HG03571 (cell line): ENCODE data around the gene SNAP29.
"Not testable (repeated sequence)": the region's sequence is repeated elsewhere in the genome, so short reads cannot be mapped to it uniquely, and the experiment has no call there.

ENCODE experiments used
- ATAC-seq: cut with Tn5 transposase; IDR thresholded peaks from one replicate; pipeline ENCODE4 v1.9.1; 2021; ENCODE audit not compliant: unreplicated experiment

Gene SNAP29

DNA sequence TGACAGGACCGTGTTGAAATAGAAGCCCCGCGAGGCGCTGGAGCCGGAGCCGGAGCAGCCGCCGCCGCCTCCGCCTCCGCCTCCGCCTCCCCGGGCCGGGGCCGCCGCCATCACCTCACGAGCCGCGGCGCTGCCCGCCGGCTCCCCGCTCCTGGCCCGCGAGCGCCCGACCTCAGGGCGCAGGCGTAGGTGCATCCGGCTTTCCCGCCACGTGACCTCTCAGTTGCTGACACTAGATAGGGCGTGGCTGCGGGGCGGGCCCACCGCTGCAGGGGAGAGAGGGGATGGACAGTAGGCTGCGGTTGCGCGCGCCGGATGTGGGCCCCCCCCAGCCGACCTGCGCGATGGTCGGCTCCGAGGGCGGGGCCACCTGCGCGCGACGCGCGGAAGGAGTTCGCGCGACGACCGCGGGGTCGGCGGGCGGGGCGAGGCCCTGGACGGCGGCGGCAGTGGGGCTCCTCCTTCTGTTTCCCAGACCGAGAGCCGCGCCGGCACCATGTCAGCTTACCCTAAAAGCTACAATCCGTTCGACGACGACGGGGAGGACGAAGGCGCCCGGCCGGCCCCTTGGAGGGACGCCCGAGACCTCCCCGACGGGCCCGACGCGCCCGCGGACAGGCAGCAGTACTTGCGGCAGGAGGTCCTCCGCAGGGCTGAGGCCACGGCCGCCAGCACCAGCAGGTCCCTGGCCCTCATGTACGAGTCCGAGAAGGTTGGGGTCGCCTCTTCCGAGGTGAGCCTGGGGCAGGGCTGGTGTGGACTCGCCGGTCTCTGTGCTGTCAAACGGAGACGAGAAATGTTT lies at the start of gene SNAP29, which contains the start of gene PI4KA:
Gene SNAP29, plus strand, starts transcription at position 393 of the 802 bp plus-strand sequence. Its CDS starts 104 bp downstream, at position 497.
Gene PI4KA, minus strand, starts transcription at position 197 of the 802 bp plus-strand sequence. Its CDS starts 86 bp downstream, at position 111.
- peak; percentile 81 for ATAC-seq

DNA sequence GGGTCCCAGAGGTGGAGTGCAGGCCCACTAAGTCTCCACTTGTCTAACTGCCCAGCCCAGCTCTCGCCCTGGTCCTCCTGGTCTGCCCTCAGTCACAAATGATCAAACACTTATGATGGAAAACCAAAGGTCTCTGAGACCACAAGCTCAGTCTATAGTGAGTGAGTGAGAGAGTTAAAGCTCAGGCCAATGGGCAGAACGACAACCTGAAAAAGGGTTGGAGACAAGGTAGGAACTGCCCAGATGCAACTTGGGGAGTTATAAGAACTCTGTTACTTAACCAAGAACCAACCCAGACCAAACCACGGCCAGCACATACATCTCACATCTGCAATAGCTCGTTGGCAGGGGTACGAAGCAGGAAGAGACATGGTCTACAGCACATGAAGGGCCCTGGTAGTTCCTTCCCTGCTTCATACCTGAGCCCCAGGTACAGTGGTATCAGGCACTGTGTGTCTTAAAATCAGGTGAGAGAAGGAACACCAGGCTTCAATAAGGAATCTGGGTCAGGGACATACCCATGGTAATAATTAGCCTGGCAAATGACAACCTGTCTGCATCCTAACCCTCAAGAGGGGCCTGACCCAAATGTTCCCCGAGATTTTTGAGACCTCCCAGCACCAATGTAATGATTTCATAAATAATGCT lies 49.1 kb upstream of the SNAP29 start:
- no peak for ATAC-seq

DNA sequence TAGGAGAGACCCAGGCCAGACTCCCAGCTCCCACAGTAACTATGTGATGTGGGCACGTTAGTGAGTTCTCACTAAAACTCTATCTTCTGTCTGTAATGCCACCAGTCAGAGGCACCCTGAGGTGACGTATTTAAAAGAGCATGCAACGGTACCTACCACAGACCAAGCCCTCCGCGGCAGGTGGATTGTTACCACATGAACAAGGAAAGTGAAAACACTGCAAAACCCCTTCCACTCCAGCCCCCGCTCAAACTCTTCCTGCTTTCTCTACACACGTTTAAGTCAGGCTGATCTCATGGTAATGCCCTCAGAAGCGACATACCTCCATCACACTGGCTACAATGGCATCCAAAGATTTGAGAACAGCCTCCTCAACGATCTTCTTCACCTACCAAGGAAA lies 48.2 kb upstream of the SNAP29 start:
- ATAC-seq, result no peak

DNA sequence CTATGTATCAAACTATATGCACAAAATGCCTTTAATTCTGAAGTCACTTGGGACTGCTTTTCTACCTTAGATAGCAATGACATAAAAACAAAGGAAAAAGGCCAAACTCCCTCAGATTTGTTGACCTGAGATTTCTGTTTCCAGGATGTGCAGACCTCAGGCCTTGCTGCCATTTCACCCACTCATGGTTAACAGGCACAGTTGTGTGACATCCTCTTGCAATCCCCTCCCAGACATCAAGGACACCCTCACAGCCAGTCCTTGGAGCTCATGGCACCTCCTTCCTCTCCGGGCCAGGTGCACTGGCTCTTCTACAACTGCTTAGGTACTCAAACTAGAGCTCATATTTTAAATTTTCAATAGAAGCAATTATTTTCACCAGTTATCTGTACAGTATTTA lies 47.6 kb upstream of the SNAP29 start:
- no peak for ATAC-seq

DNA sequence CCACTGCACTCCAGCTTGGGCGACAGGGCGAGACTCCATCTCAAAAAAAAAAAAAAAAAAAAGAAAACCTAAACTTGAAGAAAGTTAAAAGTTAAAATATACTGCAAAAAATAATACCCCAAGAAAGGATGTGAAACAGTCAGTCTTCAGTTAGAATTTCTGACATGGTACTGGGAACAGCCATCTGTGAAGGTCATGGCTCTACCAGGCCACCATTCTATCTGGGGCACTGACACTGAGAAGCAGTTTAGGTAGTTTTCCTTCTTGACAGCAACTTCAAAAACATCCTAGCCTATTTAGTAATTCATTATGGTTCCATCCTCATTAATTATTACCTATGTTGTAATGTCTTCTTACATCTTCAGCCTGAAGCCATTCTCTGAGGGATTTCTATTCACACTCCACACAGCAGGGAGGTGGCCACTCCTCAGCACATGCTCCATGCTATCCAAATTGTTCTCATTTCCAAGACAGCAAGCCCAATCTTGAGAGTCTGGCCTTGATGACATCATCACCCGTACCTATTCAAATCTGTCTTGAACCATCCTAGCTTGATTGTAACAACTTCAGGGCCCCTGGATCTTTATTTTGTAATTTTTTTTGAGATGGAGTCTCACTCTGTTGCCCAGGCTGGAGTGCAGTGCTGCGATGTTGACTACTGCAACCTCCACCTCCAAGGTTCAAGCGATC lies 46.7 kb upstream of the SNAP29 start:
- no peak for ATAC-seq

DNA sequence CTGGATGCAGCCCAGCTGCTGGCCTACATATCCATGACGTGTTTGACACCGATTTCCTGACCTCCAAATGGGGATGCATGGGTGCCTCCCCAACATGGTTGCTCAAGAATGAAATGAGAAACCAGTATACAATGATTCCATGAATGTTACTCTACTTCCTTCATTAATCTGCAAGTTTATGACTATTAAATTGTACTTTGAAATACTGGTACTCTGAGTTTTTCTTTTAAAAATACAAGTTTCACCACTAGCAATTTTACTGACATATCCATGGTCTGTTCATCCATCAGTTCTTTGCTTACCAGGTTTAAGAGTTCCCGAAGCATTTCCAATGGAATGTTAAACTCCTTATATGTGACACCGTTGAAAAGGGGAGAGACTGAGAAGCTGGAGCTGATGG lies 45.8 kb upstream of the SNAP29 start:
- ATAC-seq, result no peak

DNA sequence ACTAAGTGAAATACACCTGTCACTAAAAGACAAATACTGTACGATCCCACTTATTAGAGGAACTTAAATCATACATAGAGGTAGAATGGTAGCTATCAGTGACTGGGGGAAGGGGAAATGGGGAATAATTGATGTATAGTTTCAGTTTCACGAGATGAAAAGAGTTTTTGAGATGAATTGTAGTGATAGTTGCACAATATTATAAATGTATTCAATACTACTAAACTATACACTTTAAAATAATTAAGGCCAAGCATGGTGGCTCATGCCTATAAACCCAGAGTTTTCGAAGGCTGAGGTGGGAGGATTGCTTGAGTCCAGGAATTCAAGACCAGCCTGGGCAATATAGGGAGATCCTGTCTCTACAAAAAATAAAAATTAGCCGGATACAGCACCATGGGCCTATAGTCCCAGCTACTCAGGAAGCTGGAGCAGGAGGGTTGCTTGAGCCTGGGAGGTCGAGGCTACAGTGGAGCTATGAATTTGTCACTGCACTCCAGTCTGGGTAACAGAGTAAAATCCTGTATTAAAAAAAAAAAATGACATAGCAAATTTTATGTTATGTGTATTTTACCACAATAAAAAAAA lies 44.5 kb upstream of the SNAP29 start:
- no peak for ATAC-seq

DNA sequence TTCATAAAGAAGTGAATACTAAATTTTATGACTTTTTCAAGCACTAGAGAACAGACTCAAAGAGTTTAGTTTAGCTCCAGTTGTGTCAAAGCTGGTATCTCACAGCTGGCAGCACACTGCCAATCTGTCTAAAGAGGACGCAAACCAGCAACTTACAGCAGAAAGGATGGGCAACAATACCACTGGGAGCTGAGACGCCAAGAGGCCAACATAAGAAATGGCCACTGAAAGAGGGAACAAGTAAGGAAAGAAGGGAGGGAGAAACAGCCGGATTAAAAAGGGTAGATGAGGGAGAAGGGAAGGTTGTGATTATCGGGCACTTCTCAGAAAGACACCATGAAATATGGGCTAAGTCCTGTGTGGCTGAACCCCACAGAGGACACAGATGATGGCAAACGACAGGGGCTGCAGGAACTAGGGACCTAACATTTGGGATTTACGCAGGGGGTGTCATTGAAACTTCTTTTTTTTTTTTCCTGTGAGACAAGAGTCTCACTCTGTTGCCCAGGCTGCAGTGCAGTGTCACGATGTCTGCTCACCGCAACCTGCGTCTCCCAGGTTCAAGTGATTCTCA lies 43.2 kb upstream of the SNAP29 start:
- ATAC-seq, result no peak

DNA sequence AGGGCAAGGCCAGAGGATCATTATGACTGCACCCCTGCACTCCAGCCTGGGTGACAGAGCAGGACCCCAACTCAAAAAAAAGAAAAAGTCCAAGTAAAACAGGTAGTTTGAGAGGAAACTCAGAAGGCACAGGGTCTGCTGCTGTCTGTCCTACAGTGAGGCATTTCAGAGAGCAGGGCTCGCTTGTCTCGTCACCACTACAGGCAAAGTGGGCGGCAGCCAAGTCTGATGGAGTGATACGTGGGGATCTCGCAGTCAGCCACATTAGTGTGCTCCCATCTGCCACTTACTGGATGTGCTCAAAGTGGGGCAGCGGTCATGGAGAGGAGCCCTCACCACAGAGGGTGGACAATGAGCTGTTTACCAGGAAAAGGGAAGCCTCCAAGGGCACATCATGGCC lies 42.2 kb upstream of the SNAP29 start:
- ATAC-seq, result no peak

DNA sequence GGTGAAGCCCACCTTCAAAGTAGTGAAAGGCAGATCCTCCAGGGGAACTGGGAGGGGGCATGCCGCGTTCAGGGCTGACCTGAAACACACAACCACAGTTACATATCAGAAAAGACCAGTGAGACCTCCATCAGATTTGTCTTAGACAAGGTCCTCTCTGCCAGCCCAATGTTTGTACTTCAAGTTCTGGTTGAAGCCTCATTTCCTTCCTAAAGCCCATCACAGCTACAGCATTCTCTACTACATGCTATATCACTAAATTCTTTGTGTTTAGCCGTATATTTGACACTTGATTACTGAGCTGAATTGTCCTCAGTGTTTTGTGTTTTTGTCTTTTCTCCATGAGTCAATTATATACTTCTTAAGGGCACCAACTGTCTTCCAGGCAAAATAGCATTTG lies 40.3 kb upstream of the SNAP29 start:
- no peak for ATAC-seq

DNA sequence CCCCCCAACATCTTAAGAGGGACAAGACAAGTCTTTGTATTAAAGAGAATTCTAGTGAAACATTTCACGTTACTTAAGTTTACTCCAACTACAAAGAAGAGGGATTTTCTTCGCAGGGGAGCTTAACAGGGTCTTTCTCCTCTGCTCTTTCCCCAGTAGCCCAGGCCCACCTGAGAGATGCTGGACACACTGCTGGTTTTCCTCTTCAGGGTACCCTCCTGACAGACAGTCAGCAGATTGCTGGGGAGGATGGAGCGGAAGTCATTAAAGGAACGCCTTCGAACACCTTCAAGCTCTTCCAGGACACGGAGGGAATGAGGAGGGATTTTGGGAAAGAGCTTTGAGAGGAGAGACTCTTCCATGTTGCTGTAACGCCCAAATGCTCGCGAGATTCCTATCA lies 39.3 kb upstream of the SNAP29 start:
- ATAC-seq, result no peak

DNA sequence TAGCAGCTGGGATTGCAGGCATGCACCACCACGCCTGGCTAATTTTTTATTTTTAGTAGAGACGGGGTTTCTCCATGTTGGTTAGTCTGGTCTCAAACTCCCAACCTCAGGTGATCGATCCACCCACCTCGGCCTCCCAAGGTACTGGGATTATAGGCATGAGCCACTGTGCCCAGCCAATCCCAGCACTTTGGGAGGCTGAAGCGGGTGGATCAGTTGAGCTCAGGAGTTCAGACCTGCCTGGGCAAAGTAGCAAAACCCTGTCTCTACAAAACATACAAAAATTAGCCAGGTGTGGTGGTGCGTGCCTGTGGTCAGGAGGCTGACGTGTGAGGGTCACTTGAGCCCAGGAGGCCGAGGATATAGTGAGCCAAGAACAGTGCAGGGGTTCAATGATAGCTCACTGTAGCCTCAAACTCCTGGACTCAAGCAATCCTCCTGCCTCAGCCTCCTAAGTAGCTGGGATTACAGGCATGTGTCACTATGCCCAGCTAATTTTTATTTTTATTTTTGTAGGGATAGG lies 37.0 kb upstream of the SNAP29 start:
- not testable (repeated sequence) for ATAC-seq

DNA sequence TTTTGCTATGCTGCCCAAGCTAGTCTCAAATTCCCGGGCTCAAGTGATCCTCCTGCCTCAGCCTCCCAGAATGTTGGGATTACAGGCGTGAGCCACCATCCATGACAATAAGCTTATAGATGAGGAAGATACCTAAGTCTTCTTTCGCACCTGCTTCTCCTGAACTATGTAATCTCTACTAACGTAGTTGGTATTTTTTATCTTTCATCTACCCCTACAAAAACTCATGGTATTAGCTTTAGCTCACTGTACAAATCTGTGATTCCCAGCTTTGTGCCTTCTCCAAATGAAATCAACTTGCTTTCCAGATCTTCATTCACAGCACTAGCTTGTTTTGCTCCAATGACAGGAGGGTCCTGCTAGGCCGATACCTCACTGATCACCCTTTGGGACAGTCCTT lies 36.6 kb upstream of the SNAP29 start:
- no peak for ATAC-seq

DNA sequence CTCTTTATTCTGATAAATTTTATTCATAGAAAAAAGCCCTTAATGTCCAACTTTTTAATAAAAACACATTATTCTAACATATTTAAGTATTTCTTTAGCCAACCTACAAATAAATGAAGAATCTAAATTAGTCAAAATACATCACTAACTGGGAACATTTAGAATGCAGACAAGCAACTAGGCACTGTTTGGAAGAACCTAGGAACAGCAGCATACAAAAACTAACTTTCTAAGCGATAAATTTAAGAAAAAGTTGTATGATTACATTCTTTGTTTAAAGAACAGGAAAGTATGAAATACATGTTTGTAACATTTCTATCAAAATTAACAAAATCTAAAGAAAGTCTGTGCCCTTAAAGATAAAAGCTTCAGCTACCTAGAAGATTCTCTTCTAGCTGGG lies 35.5 kb upstream of the SNAP29 start:
- no peak for ATAC-seq

DNA sequence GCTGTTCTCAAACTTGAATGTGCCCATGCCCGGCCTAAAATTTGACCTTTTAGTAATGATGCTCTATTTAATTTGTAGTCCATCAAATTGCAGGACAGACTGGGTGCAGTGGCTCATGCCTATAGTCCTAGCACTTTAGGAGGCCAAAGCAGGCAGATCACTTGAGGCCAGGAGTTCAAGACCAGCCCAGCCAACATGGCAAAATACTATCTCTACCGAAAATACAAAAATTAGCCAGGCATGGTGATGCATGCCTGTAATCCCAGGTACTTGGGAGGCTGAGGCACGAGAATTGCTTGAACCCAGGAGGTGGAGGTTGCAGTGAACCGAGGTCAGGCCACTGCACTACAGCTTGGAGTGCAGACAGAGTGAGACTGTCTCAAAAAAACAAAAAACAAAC lies 33.6 kb upstream of the SNAP29 start:
- not testable (repeated sequence) for ATAC-seq

DNA sequence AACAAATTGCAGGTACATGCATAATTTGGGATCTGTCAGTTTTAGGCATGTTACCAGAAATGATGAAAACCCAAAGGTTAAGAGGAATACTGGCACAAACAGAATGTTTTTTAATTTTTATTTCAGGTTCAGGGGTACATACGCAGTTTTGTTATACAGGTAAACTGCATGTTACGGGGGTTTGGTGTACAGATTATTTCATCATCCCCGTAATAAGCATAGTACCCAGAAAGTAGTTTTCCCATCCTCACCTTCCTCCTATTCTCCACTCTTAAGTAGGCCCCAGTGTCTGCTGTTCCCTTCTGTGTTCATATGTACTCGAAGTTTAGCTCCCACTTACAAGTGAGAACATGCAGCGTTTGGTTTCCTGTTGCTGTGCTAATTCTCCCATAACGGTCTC lies 33.2 kb upstream of the SNAP29 start:
- ATAC-seq, result no peak

DNA sequence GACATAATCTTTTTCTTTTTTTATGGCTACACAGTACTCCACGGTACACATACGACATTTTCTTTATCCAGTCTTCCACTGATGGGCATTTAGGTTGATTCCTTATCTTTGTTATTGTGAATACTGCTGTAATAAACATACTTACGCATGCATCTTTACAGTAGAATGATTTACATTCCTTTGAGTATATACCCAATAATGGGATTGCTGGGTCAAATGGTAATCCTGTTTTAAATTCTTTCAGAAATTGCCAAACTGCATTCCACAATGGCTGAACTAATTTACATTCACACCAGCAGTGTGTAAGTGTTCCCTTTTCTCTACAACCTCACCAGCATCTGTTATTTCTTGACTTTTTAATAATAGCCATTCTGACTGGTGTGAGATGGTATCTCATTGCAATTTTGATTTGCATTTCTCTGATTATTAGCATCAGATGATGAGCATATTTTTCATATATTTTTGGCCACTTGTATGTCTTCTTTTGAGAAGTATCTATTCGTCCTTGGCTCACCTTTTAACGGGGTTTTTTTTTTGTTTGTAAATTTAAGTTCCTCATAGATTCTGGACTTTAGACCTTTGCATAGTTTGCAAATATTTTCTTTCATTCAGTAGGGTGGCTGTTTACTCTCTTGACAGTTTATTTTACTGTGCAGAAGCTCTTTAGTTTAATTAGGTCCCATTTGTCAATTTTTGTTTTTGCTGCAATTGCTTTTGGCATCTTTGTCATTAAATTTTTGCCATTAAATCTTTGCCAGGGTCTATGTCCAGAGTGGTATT lies 32.2 kb upstream of the SNAP29 start:
- not testable (repeated sequence) for ATAC-seq

DNA sequence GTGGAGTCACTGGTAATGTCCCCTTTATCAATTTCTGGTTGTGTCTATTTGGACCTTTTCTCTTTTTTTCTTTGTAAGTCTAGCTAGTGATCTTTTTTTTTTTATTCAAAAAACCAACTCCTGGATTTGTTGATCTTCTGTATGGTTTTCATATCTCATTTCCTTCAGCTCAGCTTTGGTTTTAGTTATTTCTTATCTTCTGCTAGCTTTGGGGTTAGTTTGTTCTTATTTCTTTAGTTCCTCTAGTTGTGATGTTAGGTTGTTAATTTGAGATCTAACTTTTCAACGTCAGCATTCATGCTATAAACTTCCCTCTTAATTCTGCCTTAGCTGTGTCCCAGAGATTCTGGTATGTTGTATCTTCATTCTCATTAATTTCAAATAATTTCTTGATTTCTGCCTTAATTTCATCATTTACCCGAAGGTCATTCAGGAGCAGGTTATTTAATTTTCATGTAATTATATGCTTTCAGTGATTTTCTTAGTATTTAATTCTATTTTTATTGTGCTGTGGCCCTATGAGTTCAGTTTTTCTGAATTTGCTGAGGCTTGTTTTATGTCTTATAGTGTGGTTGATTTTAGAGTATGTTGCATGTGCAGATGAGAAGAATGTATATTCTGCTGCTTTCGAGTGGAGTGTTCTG lies 29.2 kb upstream of the SNAP29 start:
- ATAC-seq, result no peak

DNA sequence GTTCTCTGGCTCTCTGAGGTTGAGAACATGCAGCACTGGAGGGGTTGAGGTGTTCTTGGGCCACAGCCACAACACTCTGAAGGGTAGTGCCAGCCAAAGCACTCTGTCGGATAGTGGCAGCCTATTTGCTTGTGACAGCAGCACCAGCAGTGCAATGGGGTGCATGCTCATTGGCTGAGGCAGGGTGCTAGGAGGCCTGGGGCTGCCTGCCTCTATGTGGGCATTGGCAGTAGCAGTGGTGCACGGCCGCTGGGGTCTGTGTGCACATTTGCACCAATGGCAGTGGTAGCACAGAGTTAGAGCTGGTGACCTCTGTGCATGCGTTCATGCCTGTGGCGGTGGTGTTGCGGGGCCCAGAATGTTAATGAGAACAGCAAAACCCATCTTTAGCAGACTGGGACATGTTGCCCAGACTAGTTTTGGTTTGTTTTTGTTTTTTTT lies 25.6 kb upstream of the SNAP29 start:
- ATAC-seq, result no peak

DNA sequence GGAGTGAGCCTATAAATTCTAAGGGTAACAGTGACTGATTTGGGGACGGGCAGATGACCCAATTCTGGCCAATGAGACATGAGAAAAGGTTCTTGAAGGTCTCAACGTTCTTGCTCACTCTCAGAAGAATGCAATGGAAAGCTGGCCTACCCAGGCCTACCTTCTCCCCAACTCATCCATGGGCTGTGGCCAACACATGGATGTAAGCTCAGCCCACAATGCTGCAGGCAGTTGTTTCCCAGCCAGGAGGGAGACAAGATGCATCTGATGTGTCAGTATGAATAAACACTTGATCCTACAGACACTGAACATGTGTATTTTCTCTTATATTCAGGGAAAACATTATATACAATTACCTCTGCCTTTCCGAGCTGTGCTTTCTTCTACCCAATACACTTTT lies 24.6 kb upstream of the SNAP29 start:
- ATAC-seq, result no peak
